Measurements from ENCODE around the gene SYT13. TPM values are rescaled to one million over a fixed set of nuclear protein-coding genes. Genes with fewer than 3 reads are reported as not detected.

The SYT13 gene
- total and polyA plus RNA-seq, 11 donors, result 0.61 to 7.5 (median 3.2) TPM

- 56 to 65% (median 59%) methylated on average over 2 of the region's 2 CpGs for WGBS, 4 donors
- DNase-seq (no peak), ATAC-seq (no peak)
- H3K36me3 ChIP-seq, result no peaks in the 10 kb centered on the region
- H3K27ac ChIP-seq, result no peak overlapping the region
- H3K4me1 ChIP-seq, result no peaks in the 10 kb centered on the region
- H3K4me3 ChIP-seq, result no peak overlapping the region
- H3K9me3 ChIP-seq, result no peaks in the 10 kb centered on the region
- TF ChIP-seq POLR2A (IDR thresholded peaks at IDR 0.05) (no peak), CTCF (IDR thresholded peaks at IDR 0.05) (no peak)
- H3K27me3 ChIP-seq, result peaks cover 0 to 25% (median 3%) of the 10 kb centered on the region in 9 donors
- intact Hi-C loops (cut with DNase I), result no loop called here
Measured at GRCh38 chr11:45272701-45273100, 13.4 kb downstream of the SYT13 start.

GRCh38 chr11:45270946-45271716, 15.0 kb downstream of the SYT13 start:
- Histone ChIP-seq H3K27ac (no peak overlapping the region), H3K36me3 (no peaks in the 10 kb centered on the region), H3K4me1 (no peaks in the 10 kb centered on the region), H3K27me3 (peaks cover 0 to 28% (median 9%) of the 10 kb centered on the region in 9 donors), H3K4me3 (no peak overlapping the region), H3K9me3 (no peaks in the 10 kb centered on the region)
- ATAC-seq, result no peak
- intact Hi-C loops (cut with DNase I), result no loop called here
- TF ChIP-seq CTCF (IDR thresholded peaks at IDR 0.05) (no peak), POLR2A (IDR thresholded peaks at IDR 0.05) (no peak)
- DNase-seq, result no peak
- 65 to 79% (median 72%) methylated on average over 4 of the region's 4 CpGs for WGBS, 4 donors

- intact Hi-C loops (cut with DNase I), result no loop called here
- Histone ChIP-seq H3K4me1 (no peaks in the 10 kb centered on the region), H3K27ac (no peak overlapping the region), H3K27me3 (peaks cover 0 to 28% (median 4%) of the 10 kb centered on the region in 9 donors), H3K36me3 (no peaks in the 10 kb centered on the region), H3K9me3 (no peaks in the 10 kb centered on the region), H3K4me3 (no peak overlapping the region)
- DNase-seq (no peak), ATAC-seq (no peak)
- TF ChIP-seq CTCF (IDR thresholded peaks at IDR 0.05) (no peak), POLR2A (IDR thresholded peaks at IDR 0.05) (no peak)
Measured at GRCh38 chr11:45269678-45270077, 16.5 kb downstream of the SYT13 start.

- Histone ChIP-seq H3K27ac (no peak overlapping the region), H3K9me3 (no peaks in the 10 kb centered on the region), H3K27me3 (peaks cover 0 to 33% (median 8%) of the 10 kb centered on the region in 9 donors), H3K36me3 (no peaks in the 10 kb centered on the region), H3K4me3 (no peak overlapping the region), H3K4me1 (no peaks in the 10 kb centered on the region)
- no peak for DNase-seq
- 57 to 60% (median 59%) methylated on average over 13 of the region's 13 CpGs for WGBS, 4 donors
- TF ChIP-seq POLR2A (IDR thresholded peaks at IDR 0.05) (no peak), CTCF (IDR thresholded peaks at IDR 0.05) (no peak)
- peak; percentile 12 to 51 (median 38) for ATAC-seq
- intact Hi-C loops (cut with DNase I), result no loop called here
Measured at GRCh38 chr11:45267652-45268299, 18.4 kb downstream of the SYT13 start.
